ENCODE results near the gene POLR2E.

Gene POLR2E

GRCh38 chr19:1063909-1064660 is 31.1 kb downstream of the POLR2E start:
- no peak for DNase-seq (ENCODE audit: low spot score)

GRCh38 chr19:1063030-1063908 is 31.9 kb downstream of the POLR2E start:
- no peak for DNase-seq (ENCODE audit: low spot score)

- no peak for DNase-seq (ENCODE audit: low spot score)
Measured at GRCh38 chr19:1062387-1063029, 32.7 kb downstream of the POLR2E start.

GRCh38 chr19:1061987-1062386 is 33.2 kb downstream of the POLR2E start:
- DNase-seq (ENCODE audit: low spot score), result no peak

- no peak for DNase-seq (ENCODE audit: low spot score)
Measured at GRCh38 chr19:1060689-1061088, 34.5 kb downstream of the POLR2E start.

- no peak for DNase-seq (ENCODE audit: low spot score)
Measured at GRCh38 chr19:1058112-1058511, 37.1 kb downstream of the POLR2E start.

- no peak for DNase-seq (ENCODE audit: low spot score)
Measured at GRCh38 chr19:1057176-1057855, 37.9 kb downstream of the POLR2E start.

- DNase-seq (ENCODE audit: low spot score), result no peak
Measured at GRCh38 chr19:1055886-1056620, 39.1 kb downstream of the POLR2E start.

- DNase-seq (ENCODE audit: low spot score), result no peak
Measured at GRCh38 chr19:1055028-1055425, 40.1 kb downstream of the POLR2E start.

GRCh38 chr19:1054102-1055027 is 40.8 kb downstream of the POLR2E start:
- no peak for DNase-seq (ENCODE audit: low spot score)

GRCh38 chr19:1053176-1054101 is 41.7 kb downstream of the POLR2E start:
- DNase-seq (ENCODE audit: low spot score), result no peak

GRCh38 chr19:1052349-1052975 is 42.7 kb downstream of the POLR2E start:
- DNase-seq (ENCODE audit: low spot score), result no peak

GRCh38 chr19:1051791-1052190 is 43.4 kb downstream of the POLR2E start:
- DNase-seq (ENCODE audit: low spot score), result no peak

GRCh38 chr19:1050989-1051788 is 44.0 kb downstream of the POLR2E start:
- DNase-seq (ENCODE audit: low spot score), result no peak

- no peak for DNase-seq (ENCODE audit: low spot score)
Measured at GRCh38 chr19:1049800-1050199, 45.4 kb downstream of the POLR2E start.

GRCh38 chr19:1049106-1049505 is 46.1 kb downstream of the POLR2E start:
- no peak for DNase-seq (ENCODE audit: low spot score)

- no peak for DNase-seq (ENCODE audit: low spot score)
Measured at GRCh38 chr19:1047696-1048147, 47.5 kb downstream of the POLR2E start.
